HUDEP-2 (cell line): ENCODE data around the gene NLRP4.

Experiments
- DNase-seq, 76 experiments: peaks; one replicate each; lab custom pipeline; 2025; ENCODE audit not compliant: unreplicated experiment in 76 of 76; lab: John Stamatoyannopoulos, UW

The NLRP4 gene

GRCh38 chr19:55836340-55836739 is at the start of gene NLRP4:
Gene NLRP4, plus strand, starts transcription at chr19:55836540. Its CDS starts 15,541 bp downstream, at chr19:55852081.
- no peak for DNase-seq

DNA sequence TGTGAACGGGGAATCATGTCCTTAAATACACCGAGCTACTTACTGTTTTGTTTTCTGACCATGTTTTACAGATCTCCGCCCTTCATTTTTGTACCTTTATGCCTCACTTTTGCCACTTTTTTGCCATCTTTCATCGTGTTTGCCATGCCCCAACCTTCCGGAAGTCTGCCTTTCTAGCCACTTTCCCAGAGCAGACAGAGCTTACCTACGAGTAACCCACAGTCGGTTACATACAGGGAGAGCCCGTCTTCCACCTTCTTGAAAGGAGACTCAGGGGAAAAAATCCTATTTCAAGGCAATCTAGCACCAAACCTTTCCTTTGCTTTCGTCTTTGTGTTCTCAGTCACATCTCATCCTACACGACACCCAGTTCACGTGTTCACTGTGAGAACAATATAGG is 41.3 kb upstream of the NLRP4 start:
- DNase-seq, result no peak

- DNase-seq, result no peak
These were observed 34.9 kb upstream of the NLRP4 start for GRCh38 chr19:55801416-55801815.

GRCh38 chr19:55802281-55802680 is 34.1 kb upstream of the NLRP4 start:
- no peak for DNase-seq

DNA sequence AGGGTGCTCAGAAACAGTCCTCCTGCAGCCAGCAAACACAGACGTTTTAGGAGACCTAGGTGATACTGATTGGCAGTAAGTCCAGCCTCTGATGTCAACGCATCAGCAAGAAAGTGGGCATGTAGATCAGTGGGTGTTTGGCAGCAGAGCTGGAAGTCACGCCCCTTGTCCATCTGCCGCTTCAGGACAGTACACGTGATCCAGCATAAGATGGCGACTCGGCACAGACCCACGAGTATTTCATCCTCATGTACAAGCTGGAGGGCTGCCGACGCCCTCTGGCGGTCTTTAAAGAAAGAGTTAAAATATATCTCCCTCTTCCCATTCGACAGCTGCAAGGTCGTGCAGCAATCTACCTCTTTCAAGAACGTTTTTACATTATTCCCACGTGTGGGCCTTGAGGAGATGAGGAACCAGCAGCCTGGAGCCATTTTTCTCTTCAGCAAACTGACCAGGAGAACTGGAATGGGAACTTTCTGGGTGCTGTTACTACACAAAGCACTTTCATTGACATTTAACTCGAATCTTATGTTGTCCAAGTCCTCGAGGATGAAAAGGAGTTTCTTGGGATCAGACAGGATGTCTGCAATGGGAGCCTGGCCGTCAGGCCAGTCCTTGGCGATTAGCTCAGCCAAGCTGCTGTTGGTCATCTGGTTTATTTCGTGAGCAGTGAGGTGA is 26.8 kb upstream of the NLRP4 start:
- peak in 70 of 76 experiments; percentile 15 to 80 (median 57) for DNase-seq

- DNase-seq, result no peak
These were observed 25.0 kb upstream of the NLRP4 start for GRCh38 chr19:55811340-55811739.

- no peak for DNase-seq
These were observed 23.9 kb upstream of the NLRP4 start for GRCh38 chr19:55812449-55812848.

GRCh38 chr19:55813906-55814305 is 22.4 kb upstream of the NLRP4 start:
- no peak for DNase-seq

GRCh38 chr19:55820037-55820436 is 16.3 kb upstream of the NLRP4 start:
- DNase-seq, result no peak

GRCh38 chr19:55830656-55831055 is 5.7 kb upstream of the NLRP4 start:
- no peak for DNase-seq

GRCh38 chr19:55831846-55832245 is 4.5 kb upstream of the NLRP4 start, which contains the start of gene NLRP11:
Gene NLRP11, minus strand, starts transcription at chr19:55831999. Its CDS starts 13,825 bp downstream, at chr19:55818174.
- no peak for DNase-seq

- no peak for DNase-seq
These were observed 3.7 kb upstream of the NLRP4 start for GRCh38 chr19:55832676-55833075.

DNA sequence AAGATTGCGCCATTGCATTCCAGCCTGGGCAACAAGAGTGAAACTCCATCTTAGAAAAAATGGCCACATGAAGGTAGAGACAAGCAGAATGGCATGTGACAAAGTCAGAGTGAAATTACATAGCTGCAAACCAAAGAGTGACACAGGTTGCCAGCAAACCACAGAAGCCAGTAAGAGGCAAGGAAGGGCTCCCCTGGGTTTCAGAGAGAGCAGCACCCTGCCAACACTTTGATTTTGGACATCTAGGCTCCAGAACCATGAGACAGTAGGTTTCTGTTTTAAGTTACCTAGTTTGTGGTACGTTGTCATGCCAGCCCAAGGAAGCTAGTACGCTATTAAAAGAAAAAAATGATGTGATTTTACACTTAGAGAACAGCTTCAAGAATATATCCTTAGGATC is 1.9 kb downstream of the NLRP4 start:
- DNase-seq, result no peak

GRCh38 chr19:55838906-55839305 is 2.6 kb downstream of the NLRP4 start:
- DNase-seq, result no peak

- no peak for DNase-seq
These were observed 18.8 kb downstream of the NLRP4 start for GRCh38 chr19:55855160-55855559.

- DNase-seq, result no peak
These were observed 20.8 kb downstream of the NLRP4 start for GRCh38 chr19:55857149-55857548.

DNA sequence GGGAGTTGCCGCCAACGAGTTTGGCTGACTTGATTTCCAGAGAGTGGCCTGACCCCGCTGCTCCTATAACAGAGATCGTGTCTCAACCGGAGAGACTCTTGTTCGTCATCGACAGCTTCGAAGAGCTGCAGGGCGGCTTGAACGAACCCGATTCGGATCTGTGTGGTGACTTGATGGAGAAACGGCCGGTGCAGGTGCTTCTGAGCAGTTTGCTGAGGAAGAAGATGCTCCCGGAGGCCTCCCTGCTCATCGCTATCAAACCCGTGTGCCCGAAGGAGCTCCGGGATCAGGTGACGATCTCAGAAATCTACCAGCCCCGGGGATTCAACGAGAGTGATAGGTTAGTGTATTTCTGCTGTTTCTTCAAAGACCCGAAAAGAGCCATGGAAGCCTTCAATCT is 21.6 kb downstream of the NLRP4 start:
- DNase-seq, result no peak

DNA sequence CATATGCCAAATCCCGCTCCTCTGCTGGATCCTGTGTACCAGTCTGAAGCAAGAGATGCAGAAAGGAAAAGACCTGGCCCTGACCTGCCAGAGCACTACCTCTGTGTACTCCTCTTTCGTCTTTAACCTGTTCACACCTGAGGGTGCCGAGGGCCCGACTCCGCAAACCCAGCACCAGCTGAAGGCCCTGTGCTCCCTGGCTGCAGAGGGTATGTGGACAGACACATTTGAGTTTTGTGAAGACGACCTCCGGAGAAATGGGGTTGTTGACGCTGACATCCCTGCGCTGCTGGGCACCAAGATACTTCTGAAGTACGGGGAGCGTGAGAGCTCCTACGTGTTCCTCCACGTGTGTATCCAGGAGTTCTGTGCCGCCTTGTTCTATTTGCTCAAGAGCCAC is 22.1 kb downstream of the NLRP4 start:
- no peak for DNase-seq

- no peak for DNase-seq
These were observed 22.6 kb downstream of the NLRP4 start for GRCh38 chr19:55858969-55859368.

DNA sequence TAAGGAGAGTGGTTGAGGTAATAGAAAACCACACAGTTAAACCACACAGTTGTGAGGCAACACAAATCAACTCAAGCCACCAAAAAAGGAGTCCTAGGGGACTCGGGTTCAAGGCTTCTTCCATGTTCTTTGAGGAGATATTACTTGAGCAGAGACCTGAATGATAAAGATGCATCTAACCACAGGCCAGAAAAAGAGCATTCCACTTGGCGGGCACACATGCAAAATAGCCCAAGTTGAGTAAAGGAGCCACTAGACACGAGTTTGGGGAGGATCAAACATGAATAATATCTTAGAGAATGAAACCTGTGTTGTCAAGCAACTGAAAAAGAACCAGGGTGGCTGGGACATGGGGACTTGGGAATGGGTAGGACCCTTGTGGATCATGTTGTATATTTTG is 30.2 kb downstream of the NLRP4 start:
- DNase-seq, result no peak

DNA sequence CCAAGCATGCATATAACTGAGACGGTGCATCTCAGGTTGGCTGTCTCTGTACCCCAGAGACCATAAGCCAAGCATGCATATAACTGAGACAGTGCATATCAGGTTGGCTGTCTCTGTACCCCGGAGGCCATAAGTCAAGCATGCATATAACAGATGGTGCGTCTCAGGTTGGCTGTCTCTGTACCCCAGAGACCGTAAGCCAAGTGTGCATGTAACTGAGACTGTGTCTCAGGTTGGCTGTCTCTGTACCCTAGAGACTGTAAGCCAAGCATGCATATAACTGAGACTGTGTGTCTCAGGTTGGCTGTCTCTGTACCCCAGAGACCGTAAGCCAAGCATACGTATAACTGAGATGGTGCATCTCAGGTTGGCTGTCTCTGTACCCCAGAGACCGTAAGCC is 30.8 kb downstream of the NLRP4 start:
- no peak for DNase-seq

- no peak for DNase-seq
These were observed 34.4 kb downstream of the NLRP4 start for GRCh38 chr19:55870736-55871135.

DNA sequence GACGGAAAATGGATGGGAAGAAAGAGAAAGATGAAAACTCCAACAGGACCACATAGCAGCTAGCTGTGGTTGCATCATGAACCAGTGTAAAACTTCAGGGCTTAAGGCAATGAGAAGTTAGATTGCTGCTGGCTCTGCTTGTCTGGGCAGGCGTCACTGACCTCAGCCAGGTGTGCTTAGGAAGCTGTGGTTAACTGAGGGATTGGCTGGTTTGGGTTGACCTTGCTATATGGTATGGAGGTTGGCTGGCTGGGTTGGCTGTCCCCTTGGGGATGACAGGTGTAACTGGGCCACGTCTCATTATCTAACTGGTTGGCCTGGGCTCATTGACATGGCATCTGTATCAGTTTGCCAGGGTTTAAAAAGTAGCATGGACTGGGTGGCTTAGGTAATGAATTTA is 40.9 kb downstream of the NLRP4 start:
- DNase-seq, result no peak
